Mesendoderm (in vitro differentiated cells): Measurements from ENCODE around the gene MACROH2A1.

Source experiments
- DNase-seq: peaks from one replicate; pipeline ENCODE4 v3.0.0; 2013
- H2AK5ac ChIP-seq: 2 replicates; pipeline ENCODE4 v1.6.1; 2013; ENCODE audit warnings: low read length, inconsistent platforms
- H2BK120ac ChIP-seq: 2 replicates; pipeline ENCODE4 v1.6.1; 2013; ENCODE audit warnings: low read depth, mild to moderate bottlenecking, low read length, moderate library complexity, mixed read lengths
- H2BK15ac ChIP-seq: replicated peaks from 2 replicates; pipeline ENCODE4 v1.6.1; 2013; ENCODE audit warnings: low read depth, mild to moderate bottlenecking, moderate library complexity
- H2BK5ac ChIP-seq: 2 replicates; pipeline ENCODE4 v1.6.1; 2013; ENCODE audit warnings: low read length, inconsistent platforms
- H3K18ac ChIP-seq: 2 replicates; pipeline ENCODE4 v1.6.1; 2013; ENCODE audit warnings: mild to moderate bottlenecking, low read length, mixed read lengths
- H3K23ac ChIP-seq: one replicate; pipeline ENCODE4 v1.6.1; 2013; ENCODE audit warnings: low read length
- H3K27ac ChIP-seq: 2 replicates; pipeline ENCODE4 v1.5.1; 2013; ENCODE audit warnings: low read depth, mild to moderate bottlenecking, inconsistent platforms, low read length, moderate library complexity
- H3K27me3 ChIP-seq: 2 replicates; pipeline ENCODE4 v1.6.1; 2013; ENCODE audit warnings: low read length, control low read depth, mild to moderate bottlenecking, inconsistent platforms; ENCODE audit not compliant: insufficient read depth, poor library complexity
- H3K36me3 ChIP-seq: 2 replicates; pipeline ENCODE4 v1.6.1; 2013; ENCODE audit warnings: low read length, inconsistent platforms; ENCODE audit not compliant: control insufficient read depth, insufficient read depth
- H3K4ac ChIP-seq: one replicate; pipeline ENCODE4 v1.6.1; 2013; ENCODE audit warnings: low read depth, mild to moderate bottlenecking, low read length, moderate library complexity
- H3K4me1 ChIP-seq: 2 replicates; pipeline ENCODE4 v1.6.1; 2013; ENCODE audit warnings: low read depth, low read length, inconsistent platforms; ENCODE audit not compliant: control insufficient read depth
- H3K4me2 ChIP-seq: 2 replicates; pipeline ENCODE4 v1.6.1; 2013; ENCODE audit warnings: low read length
- H3K4me3 ChIP-seq: 2 replicates; pipeline ENCODE4 v1.5.1; 2013; ENCODE audit warnings: mild to moderate bottlenecking, low read length
- H3K56ac ChIP-seq: one replicate; pipeline ENCODE4 v1.6.1; 2013; ENCODE audit warnings: low read length
- H3K79me1 ChIP-seq: 2 replicates; pipeline ENCODE4 v1.6.1; 2013; ENCODE audit warnings: low read length, inconsistent platforms
- H3K79me2 ChIP-seq: 2 replicates; pipeline ENCODE4 v1.6.1; 2013; ENCODE audit warnings: mild to moderate bottlenecking, low read length; ENCODE audit not compliant: control insufficient read depth, insufficient read depth
- H3K9ac ChIP-seq: 2 replicates; pipeline ENCODE4 v1.6.1; 2013; ENCODE audit warnings: low read length, inconsistent platforms
- H4K5ac ChIP-seq: one replicate; pipeline ENCODE4 v1.6.1; 2013; ENCODE audit warnings: low read length
- H4K8ac ChIP-seq: one replicate; pipeline ENCODE4 v1.6.1; 2013; ENCODE audit warnings: low read depth, mild to moderate bottlenecking, control low read depth, low read length, moderate library complexity
- WGBS: extraction: QIAGEN DNeasy Blood & Tissue Kit; methylation state at CpG from one replicate; pipeline ENCODE4 v1.1.7; 2013; ENCODE audit warnings: low lambda C conversion rate, missing lambda C conversion rate; ENCODE audit not compliant: insufficient coverage; ENCODE audit errors: extremely low coverage; 5-methylcytosine and 5-hydroxymethylcytosine counted together

The MACROH2A1 gene

GRCh38 chr5:135322744-135323143, 76.3 kb downstream of the MACROH2A1 start:
- no peak for DNase-seq
- no peaks in the 10 kb centered on the region for H3K4me1 ChIP-seq
- H3K79me1 ChIP-seq, result no peaks in the 10 kb centered on the region
- no peak overlapping the region for H2AK5ac ChIP-seq
- H2BK15ac ChIP-seq, result no peak overlapping the region
- no peaks in the 10 kb centered on the region for H3K79me2 ChIP-seq
- no peak overlapping the region for H3K56ac ChIP-seq
- no peak overlapping the region for H2BK120ac ChIP-seq
- no peak overlapping the region for H3K23ac ChIP-seq
- H4K5ac ChIP-seq, result no peak overlapping the region
- H3K18ac ChIP-seq, result no peak overlapping the region
- H3K27me3 ChIP-seq, result no peaks in the 10 kb centered on the region
- H3K4ac ChIP-seq, result no peak overlapping the region
- no peak overlapping the region for H3K27ac ChIP-seq
- no peak overlapping the region for H3K9ac ChIP-seq
- H3K36me3 ChIP-seq, result no peaks in the 10 kb centered on the region
- H3K4me3 ChIP-seq, result no peak overlapping the region
- WGBS, result no CpG with 5 or more reads among the region's 7 CpGs
- no peak overlapping the region for H4K8ac ChIP-seq
- H3K4me2 ChIP-seq, result no peak overlapping the region
- no peak overlapping the region for H2BK5ac ChIP-seq

DNA sequence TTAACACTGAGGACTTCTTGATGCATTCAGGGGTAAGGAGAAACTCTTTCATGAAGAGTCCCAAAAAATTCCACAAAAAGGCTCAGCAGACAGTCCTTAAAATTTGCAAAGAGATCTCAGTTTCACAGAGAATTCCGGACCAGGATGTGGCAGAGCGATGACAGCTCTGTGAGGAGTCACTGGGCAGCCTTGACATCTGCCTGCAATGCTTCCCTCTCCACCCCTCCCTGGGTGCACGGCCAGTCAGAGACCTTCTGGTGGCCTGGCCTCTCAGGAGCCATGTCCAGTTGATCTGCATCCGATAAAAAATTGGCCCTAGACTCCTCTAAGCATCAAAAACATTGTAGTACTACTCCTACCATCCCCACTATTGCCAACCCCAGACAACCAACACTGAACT, 76.8 kb downstream of the MACROH2A1 start:
- H4K5ac ChIP-seq, result no peak overlapping the region
- H3K4me3 ChIP-seq, result no peak overlapping the region
- DNase-seq, result no peak
- H3K4me2 ChIP-seq, result no peak overlapping the region
- no peak overlapping the region for H3K9ac ChIP-seq
- H3K27ac ChIP-seq, result no peak overlapping the region
- H3K4me1 ChIP-seq, result no peaks in the 10 kb centered on the region
- no peaks in the 10 kb centered on the region for H3K36me3 ChIP-seq
- no peak overlapping the region for H3K56ac ChIP-seq
- no peak overlapping the region for H2AK5ac ChIP-seq
- H4K8ac ChIP-seq, result no peak overlapping the region
- H3K18ac ChIP-seq, result no peak overlapping the region
- no peak overlapping the region for H2BK120ac ChIP-seq
- H2BK5ac ChIP-seq, result no peak overlapping the region
- no peaks in the 10 kb centered on the region for H3K27me3 ChIP-seq
- WGBS, result no CpG with 5 or more reads among the region's 4 CpGs
- no peak overlapping the region for H3K23ac ChIP-seq
- no peak overlapping the region for H3K4ac ChIP-seq
- H3K79me1 ChIP-seq, result no peaks in the 10 kb centered on the region
- H2BK15ac ChIP-seq, result no peak overlapping the region
- no peaks in the 10 kb centered on the region for H3K79me2 ChIP-seq

DNA sequence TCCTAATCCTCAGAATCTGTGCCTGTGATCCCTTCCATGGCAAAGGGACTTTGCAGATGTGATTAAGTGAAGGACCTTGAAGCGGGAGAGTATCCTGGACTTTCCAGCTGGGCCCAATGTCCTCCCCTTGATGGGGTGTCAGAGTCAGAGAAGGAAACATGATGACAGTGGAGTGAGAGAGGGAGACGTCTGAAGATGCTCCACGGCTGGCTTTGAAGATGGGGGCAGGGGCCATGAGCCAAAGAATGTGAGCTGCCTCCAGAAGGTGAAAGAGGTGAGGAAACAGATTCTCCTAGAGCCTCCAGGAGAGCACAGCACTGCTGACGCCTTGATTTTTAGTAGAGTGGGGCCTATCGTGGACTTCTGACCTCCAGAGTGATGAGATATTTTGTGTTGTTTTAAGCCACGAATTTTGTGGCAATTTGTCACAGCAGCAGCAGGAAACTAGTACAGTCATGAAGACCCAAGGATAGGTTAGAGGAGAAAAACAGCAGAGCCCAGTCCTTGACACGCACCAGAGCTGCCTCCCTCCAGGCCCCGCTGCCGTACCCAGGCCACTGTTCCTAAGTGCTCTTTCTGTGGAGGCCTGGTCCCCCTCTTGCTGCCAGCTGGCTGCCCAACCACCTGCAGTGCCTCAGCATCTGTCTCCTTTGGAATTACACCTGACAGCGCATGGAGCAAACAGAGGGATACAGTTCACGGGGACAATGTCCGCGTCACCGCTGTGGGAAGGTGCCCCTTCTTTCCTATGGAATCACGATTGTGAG, 78.1 kb downstream of the MACROH2A1 start:
- WGBS, result no CpG with 5 or more reads among the region's 15 CpGs
- DNase-seq, result no peak

DNA sequence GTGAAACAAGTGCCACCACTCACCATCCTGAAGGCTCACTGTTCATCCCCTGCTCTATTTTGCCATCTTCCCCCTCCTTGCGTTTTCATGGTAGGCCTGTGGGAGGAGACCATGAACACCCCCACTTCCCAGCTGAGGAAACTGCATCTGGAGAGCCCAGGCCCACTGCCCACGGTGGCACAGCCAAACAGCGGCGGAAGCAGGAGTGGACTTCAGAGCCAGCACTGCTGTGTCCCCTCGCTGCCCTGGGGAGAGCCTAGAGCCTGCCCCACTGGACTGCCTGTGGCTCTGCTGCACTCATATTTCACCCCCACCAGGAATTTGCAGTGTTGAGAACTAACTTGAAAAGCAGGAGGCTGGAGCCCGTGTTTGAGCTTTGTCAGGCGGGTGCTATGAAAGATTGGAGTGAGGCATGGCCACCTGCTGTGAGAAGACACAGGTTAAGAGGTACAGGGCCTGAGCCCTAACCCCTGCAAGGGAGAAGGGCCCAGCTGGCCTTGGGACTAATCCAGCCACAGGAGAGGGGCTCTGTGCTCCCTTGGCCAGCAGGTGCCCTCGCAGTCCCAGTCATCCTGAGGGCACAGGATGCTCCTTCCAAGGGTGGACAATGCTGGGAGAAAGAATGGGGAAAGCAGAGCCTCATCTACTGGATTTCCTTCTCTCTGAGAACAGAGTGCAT, 79.0 kb downstream of the MACROH2A1 start:
- H3K56ac ChIP-seq, result no peak overlapping the region
- H3K23ac ChIP-seq, result no peak overlapping the region
- no peak overlapping the region for H3K4me3 ChIP-seq
- H2AK5ac ChIP-seq, result no peak overlapping the region
- peak; percentile 37 for DNase-seq
- H2BK15ac ChIP-seq, result no peak overlapping the region
- no peak overlapping the region for H3K4ac ChIP-seq
- no peaks in the 10 kb centered on the region for H3K4me1 ChIP-seq
- no peak overlapping the region for H4K5ac ChIP-seq
- no CpG with 5 or more reads among the region's 8 CpGs for WGBS
- H3K9ac ChIP-seq, result no peak overlapping the region
- H3K27me3 ChIP-seq, result no peaks in the 10 kb centered on the region
- no peak overlapping the region for H3K4me2 ChIP-seq
- H2BK120ac ChIP-seq, result no peak overlapping the region
- no peak overlapping the region for H4K8ac ChIP-seq
- no peaks in the 10 kb centered on the region for H3K79me2 ChIP-seq
- H3K79me1 ChIP-seq, result no peaks in the 10 kb centered on the region
- no peaks in the 10 kb centered on the region for H3K36me3 ChIP-seq
- H2BK5ac ChIP-seq, result no peak overlapping the region
- H3K18ac ChIP-seq, result no peak overlapping the region
- no peak overlapping the region for H3K27ac ChIP-seq

More for the DNA sequence above, 78.1 kb downstream of the MACROH2A1 start:
- no peak overlapping the region for H2BK120ac ChIP-seq
- no peak overlapping the region for H4K5ac ChIP-seq
- no peak overlapping the region for H3K18ac ChIP-seq
- no peak overlapping the region for H3K4me2 ChIP-seq
- no peak overlapping the region for H3K4me3 ChIP-seq
- H3K79me1 ChIP-seq, result no peaks in the 10 kb centered on the region
- no peaks in the 10 kb centered on the region for H3K4me1 ChIP-seq
- H3K27me3 ChIP-seq, result no peaks in the 10 kb centered on the region
- no peak overlapping the region for H2BK5ac ChIP-seq
- no peak overlapping the region for H3K4ac ChIP-seq
- H3K79me2 ChIP-seq, result no peaks in the 10 kb centered on the region
- no peaks in the 10 kb centered on the region for H3K36me3 ChIP-seq
- no peak overlapping the region for H3K27ac ChIP-seq
- H2AK5ac ChIP-seq, result no peak overlapping the region
- no peak overlapping the region for H4K8ac ChIP-seq
- H3K56ac ChIP-seq, result no peak overlapping the region
- no peak overlapping the region for H3K9ac ChIP-seq
- H3K23ac ChIP-seq, result no peak overlapping the region
- no peak overlapping the region for H2BK15ac ChIP-seq

- H4K5ac ChIP-seq, result no peak overlapping the region
- H3K4ac ChIP-seq, result no peak overlapping the region
- WGBS, result no CpG with 5 or more reads among the region's 6 CpGs
- H3K23ac ChIP-seq, result no peak overlapping the region
- no peak for DNase-seq
- H3K79me1 ChIP-seq, result no peaks in the 10 kb centered on the region
- no peaks in the 10 kb centered on the region for H3K4me1 ChIP-seq
- no peak overlapping the region for H3K9ac ChIP-seq
- no peak overlapping the region for H3K56ac ChIP-seq
- no peaks in the 10 kb centered on the region for H3K36me3 ChIP-seq
- H3K79me2 ChIP-seq, result no peaks in the 10 kb centered on the region
- no peak overlapping the region for H4K8ac ChIP-seq
- no peak overlapping the region for H2BK5ac ChIP-seq
- H2AK5ac ChIP-seq, result no peak overlapping the region
- H3K27ac ChIP-seq, result no peak overlapping the region
- H3K4me3 ChIP-seq, result no peak overlapping the region
- H2BK120ac ChIP-seq, result no peak overlapping the region
- H3K4me2 ChIP-seq, result no peak overlapping the region
- H3K18ac ChIP-seq, result no peak overlapping the region
- H3K27me3 ChIP-seq, result no peaks in the 10 kb centered on the region
- no peak overlapping the region for H2BK15ac ChIP-seq
These were observed 79.6 kb downstream of the MACROH2A1 start for GRCh38 chr5:135319458-135319857.
